Lower leg skin (tissue), 3 donors: ENCODE results near the gene MTHFD1L.

Experiments used
- POLR2A ChIP-seq, 2 donors: fragments of 450-650 bp; IDR thresholded peaks; one replicate each; pipeline ENCODE4 v1.6.1; 2016 to 2017; ENCODE audit warnings: antibody characterized with exemption in 2 of 2, mild to moderate bottlenecking in 1 of 2, moderate library complexity in 1 of 2
- TF ChIP-seq, protein P1 (sequence below), 3 donors: fragments of 450-650 bp; IDR thresholded peaks; one replicate each; pipeline ENCODE4 v1.5.1; 2016; ENCODE audit warnings: antibody characterized with exemption in 3 of 3, mild to moderate bottlenecking in 3 of 3, moderate library complexity in 2 of 3

GRCh38 chr6:151002057-151002450 lies 136.6 kb downstream of the MTHFD1L start:
- TF ChIP-seq, protein P1, sequence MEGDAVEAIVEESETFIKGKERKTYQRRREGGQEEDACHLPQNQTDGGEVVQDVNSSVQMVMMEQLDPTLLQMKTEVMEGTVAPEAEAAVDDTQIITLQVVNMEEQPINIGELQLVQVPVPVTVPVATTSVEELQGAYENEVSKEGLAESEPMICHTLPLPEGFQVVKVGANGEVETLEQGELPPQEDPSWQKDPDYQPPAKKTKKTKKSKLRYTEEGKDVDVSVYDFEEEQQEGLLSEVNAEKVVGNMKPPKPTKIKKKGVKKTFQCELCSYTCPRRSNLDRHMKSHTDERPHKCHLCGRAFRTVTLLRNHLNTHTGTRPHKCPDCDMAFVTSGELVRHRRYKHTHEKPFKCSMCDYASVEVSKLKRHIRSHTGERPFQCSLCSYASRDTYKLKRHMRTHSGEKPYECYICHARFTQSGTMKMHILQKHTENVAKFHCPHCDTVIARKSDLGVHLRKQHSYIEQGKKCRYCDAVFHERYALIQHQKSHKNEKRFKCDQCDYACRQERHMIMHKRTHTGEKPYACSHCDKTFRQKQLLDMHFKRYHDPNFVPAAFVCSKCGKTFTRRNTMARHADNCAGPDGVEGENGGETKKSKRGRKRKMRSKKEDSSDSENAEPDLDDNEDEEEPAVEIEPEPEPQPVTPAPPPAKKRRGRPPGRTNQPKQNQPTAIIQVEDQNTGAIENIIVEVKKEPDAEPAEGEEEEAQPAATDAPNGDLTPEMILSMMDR (IDR thresholded peaks at IDR 0.05): no peak
- TF ChIP-seq POLR2A (IDR thresholded peaks at IDR 0.05): no peak
